IMR-90 (cell line): Measurements from ENCODE around the gene CD276. TPM values are rescaled to one million over a fixed set of nuclear protein-coding genes. Genes with fewer than 3 reads are reported as not detected.

Experiments used
- ATAC-seq: fragments of 200-7000 bp; cut with Tn5 transposase; 2 replicates; pipeline ENCODE4 v1.9.1; 2020; ENCODE audit warnings: low read depth, mild to moderate bottlenecking, moderate library complexity
- BruUV-seq: library from RNA; stranded (reverse); fragments of 400-500 nt; replicated peaks from 2 replicates; lab custom pipeline; 2021; lab: Mats Ljungman, UMichigan
- CTCF ChIA-PET: fragments of 300-600 bp; formaldehyde crosslinking; extraction: SDS; loops from one replicate; lab custom pipeline; 2021; ENCODE audit warnings: antibody characterized with exemption; lab: Yijun Ruan, JAX
- POLR2A ChIA-PET: fragments of 300-600 bp; sonication (Branson Sonifier 250); formaldehyde crosslinking; loops from one replicate; lab custom pipeline; 2022; ENCODE audit warnings: antibody characterized with exemption; ENCODE audit not compliant: unreplicated experiment; lab: Charles Lee
- DNase-seq: peaks from one replicate; pipeline ENCODE4 v3.0.0; 2013
- H2AFZ ChIP-seq: replicated peaks from 2 replicates; pipeline ENCODE3; 2013; ENCODE audit warnings: low read length, mild to moderate bottlenecking; ENCODE audit not compliant: poor library complexity
- H2AK5ac ChIP-seq: 2 replicates; pipeline ENCODE4 v1.6.1; 2013; ENCODE audit warnings: low read depth, low read length, inconsistent platforms
- H2AK9ac ChIP-seq: replicated peaks from 2 replicates; pipeline ENCODE3; 2013; ENCODE audit warnings: mild to moderate bottlenecking, low read depth, low read length, moderate library complexity; ENCODE audit not compliant: poor library complexity
- H2BK120ac ChIP-seq: 2 replicates; pipeline ENCODE4 v1.6.1; 2013; ENCODE audit warnings: low read depth, low read length, inconsistent platforms
- H2BK15ac ChIP-seq: 3 replicates; pipeline ENCODE4 v1.6.1; 2013; ENCODE audit warnings: low read depth, low read length, inconsistent platforms
- H2BK20ac ChIP-seq: 2 replicates; pipeline ENCODE4 v1.6.1; 2013; ENCODE audit warnings: low read depth, mild to moderate bottlenecking, inconsistent platforms, low read length, moderate library complexity
- H2BK5ac ChIP-seq: 2 replicates; pipeline ENCODE4 v1.6.1; 2013; ENCODE audit warnings: mild to moderate bottlenecking, low read depth, low read length, inconsistent platforms; ENCODE audit not compliant: poor library complexity, severe bottlenecking
- H3K14ac ChIP-seq: replicated peaks from 2 replicates; pipeline ENCODE4 v1.6.1; 2013; ENCODE audit warnings: low read depth, low read length, inconsistent platforms
- H3K18ac ChIP-seq: 2 replicates; pipeline ENCODE4 v1.6.1; 2013; ENCODE audit warnings: low read depth, low read length, control low read depth
- H3K23ac ChIP-seq: 2 replicates; pipeline ENCODE4 v1.6.1; 2013; ENCODE audit warnings: low read depth, low read length, inconsistent platforms
- H3K27ac ChIP-seq: 2 replicates; pipeline ENCODE4 v1.5.1; 2013; ENCODE audit warnings: mild to moderate bottlenecking, control low read depth, low read length; ENCODE audit not compliant: insufficient read depth
- H3K27me3 ChIP-seq: 2 replicates; pipeline ENCODE4 v1.6.1; 2013; ENCODE audit warnings: low read length; ENCODE audit not compliant: control insufficient read depth, insufficient read depth
- H3K36me3 ChIP-seq: 2 replicates; pipeline ENCODE4 v1.6.1; 2013; ENCODE audit warnings: low read length, mixed read lengths; ENCODE audit not compliant: control insufficient read depth, insufficient read depth
- H3K4ac ChIP-seq: 2 replicates; pipeline ENCODE4 v1.6.1; 2013; ENCODE audit warnings: low read depth, low read length, inconsistent platforms
- H3K4me1 ChIP-seq: 2 replicates; pipeline ENCODE4 v1.6.1; 2013; ENCODE audit warnings: low read length, mixed read lengths; ENCODE audit not compliant: control insufficient read depth, insufficient read depth
- H3K4me2 ChIP-seq: 2 replicates; pipeline ENCODE4 v1.6.1; 2013; ENCODE audit warnings: low read depth, mild to moderate bottlenecking, control low read depth, low read length, moderate library complexity
- H3K4me3 ChIP-seq: 2 replicates; pipeline ENCODE4 v1.5.1; 2013; ENCODE audit warnings: low read depth, mild to moderate bottlenecking, control low read depth, low read length, moderate library complexity; ENCODE audit not compliant: insufficient read depth
- H3K56ac ChIP-seq: 2 replicates; pipeline ENCODE4 v1.6.1; 2013; ENCODE audit warnings: low read length, inconsistent platforms; ENCODE audit not compliant: insufficient read depth; ENCODE audit errors: extremely low read depth
- H3K79me1 ChIP-seq, 2 experiments: 2 replicates each; pipeline ENCODE4 v1.6.1; 2013; ENCODE audit warnings: low read length in 2 of 2, inconsistent platforms in 1 of 2, low read depth in 1 of 2
- H3K9ac ChIP-seq: 2 replicates; pipeline ENCODE4 v1.6.1; 2013; ENCODE audit warnings: low read depth, low read length, control low read depth
- H3K9me1 ChIP-seq: 2 replicates; pipeline ENCODE4 v1.6.1; 2013; ENCODE audit warnings: low read length, inconsistent platforms; ENCODE audit not compliant: insufficient read depth
- H3K9me3 ChIP-seq: 2 replicates; pipeline ENCODE4 v1.6.1; 2013; ENCODE audit warnings: low read length; ENCODE audit not compliant: control insufficient read depth, insufficient read depth
- H4K20me1 ChIP-seq: 2 replicates; pipeline ENCODE4 v1.6.1; 2013; ENCODE audit warnings: low read length, inconsistent platforms; ENCODE audit not compliant: insufficient read depth
- H4K5ac ChIP-seq: 2 replicates; pipeline ENCODE4 v1.6.1; 2013; ENCODE audit warnings: mild to moderate bottlenecking, low read depth, low read length, control low read depth
- H4K8ac ChIP-seq, 2 experiments: 2 replicates each; pipeline ENCODE4 v1.6.1; 2013; ENCODE audit warnings: low read depth in 2 of 2, low read length in 2 of 2, control low read depth in 1 of 2, inconsistent platforms in 1 of 2
- H4K91ac ChIP-seq: 2 replicates; pipeline ENCODE4 v1.6.1; 2013; ENCODE audit warnings: low read depth, low read length, inconsistent platforms; ENCODE audit not compliant: insufficient read depth
- MAFK ChIP-seq: IDR thresholded peaks from 2 replicates; pipeline ENCODE4 v1.6.1; 2012; ENCODE audit warnings: low read depth, low read length, improper control_type of control experiment
- WGBS, 2 experiments: methylation state at CpG; one replicate each; pipeline versions ENCODE4 v1.1.5 to v1.1.7; 2013; ENCODE audit warnings: missing lambda C conversion rate in 2 of 2; ENCODE audit not compliant: insufficient read length in 1 of 2; ENCODE audit errors: extremely low coverage in 2 of 2; 5-methylcytosine and 5-hydroxymethylcytosine counted together
- dilution Hi-C: fragments of 300-500 bp; cut with HindIII; formaldehyde crosslinking; loops from one replicate; pipeline ENCODE4 v1.14.3; 2018; ENCODE audit warnings: low sequenced_read_pairs; ENCODE audit not compliant: unreplicated experiment
- in situ Hi-C: fragments of 300-500 bp; cut with MboI; formaldehyde crosslinking; loops from 3 replicates; pipeline ENCODE4 v1.14.3; 2019; ENCODE audit warnings: low sequenced_read_pairs, inconsistent platforms, mixed read lengths
- intact Hi-C: fragments of 100-400 bp; cut with micrococcal nuclease; formaldehyde crosslinking; loops from 2 replicates; pipeline ENCODE4 v1.10.0; 2022
- polyA plus RNA-seq, 3 experiments: library from polyadenylated mRNA; depleted of rRNA; stranded (reverse); fragments of >200 nt; gene quantifications; 2 replicates each; pipeline ENCODE4 v1.2.3, GENCODE V29; 2012; ENCODE audit warnings: low replicate concordance in 1 of 3
- total RNA-seq: library from RNA; depleted of rRNA; stranded (reverse); fragments of >200 nt; gene quantifications from 2 replicates; pipeline ENCODE4 v1.2.3, GENCODE V29; 2012

CD276 gene
- total and polyA plus RNA-seq, 2 of the 4 experiments (the other 2 are of a cell fraction) = 30.8 to 149 TPM

- Histone ChIP-seq H3K4me2 (no peak overlapping the region), H3K4me1 (peaks cover 3% of the 10 kb centered on the region; the same call in 1 of the 2 replicates), H4K5ac (no peak overlapping the region), H3K27me3 (peaks cover 65% of the 10 kb centered on the region), H3K36me3 (no peaks in the 10 kb centered on the region), H2BK20ac (no peak overlapping the region), H3K4me3 (no peak overlapping the region), H3K56ac (no peak overlapping the region), H3K9me1 (peaks cover 5% of the 10 kb centered on the region; the same call in 1 of the 2 replicates), H3K14ac (no peak overlapping the region), H2AK5ac (no peak overlapping the region), H2BK5ac (no peak overlapping the region), H2AK9ac (no peak overlapping the region), H4K8ac (no peak overlapping the region), H3K79me1 (no peaks in the 10 kb centered on the region), H3K18ac (no peak overlapping the region), H4K20me1 (no peaks in the 10 kb centered on the region), H2BK120ac (no peak overlapping the region), H3K23ac (no peak overlapping the region), H3K27ac (no peak overlapping the region), H4K91ac (no peak overlapping the region), H2BK15ac (no peak overlapping the region), H3K9me3 (no peaks in the 10 kb centered on the region), H2AFZ (no peak overlapping the region), H3K9ac (no peak overlapping the region), H3K4ac (no peak overlapping the region)
- POLR2A ChIA-PET = no interaction called here
- BruUV-seq = no TSS peak
- CTCF ChIA-PET = no interaction called here
- intact Hi-C loops (no loop called here), in situ Hi-C loops (no loop called here), dilution Hi-C loops (no loop called here)
- TF ChIP-seq MAFK = no peak
- 81% methylated on average over 2 of the region's 8 CpGs; no CpG with 5 or more reads in 1 of the 2 experiments for WGBS, 2 experiments
- DNase-seq (no peak), ATAC-seq (no peak)
Observed at GRCh38 chr15:73746261-73746660, 62.1 kb downstream of the CD276 start.
